Uterus (tissue), 2 donors: ENCODE data around the gene PLCG1.

Experiments used
- CTCF ChIP-seq, 4 experiments: fragments of 200-600 bp in 2 of 4; fragments of 450-650 bp in 2 of 4; sonication (generic) in 2 of 4; IDR thresholded peaks; one replicate each; pipeline ENCODE4 v1.5.1; 2016 to 2019; ENCODE audit warnings: antibody characterized with exemption in 4 of 4, mild to moderate bottlenecking in 2 of 4, moderate library complexity in 1 of 4
- POLR2A ChIP-seq, 2 donors: fragments of 450-650 bp; IDR thresholded peaks; one replicate each; pipeline ENCODE4 v1.6.1; 2016; ENCODE audit warnings: antibody characterized with exemption in 2 of 2, mild to moderate bottlenecking in 1 of 2, moderate library complexity in 1 of 2

DNA sequence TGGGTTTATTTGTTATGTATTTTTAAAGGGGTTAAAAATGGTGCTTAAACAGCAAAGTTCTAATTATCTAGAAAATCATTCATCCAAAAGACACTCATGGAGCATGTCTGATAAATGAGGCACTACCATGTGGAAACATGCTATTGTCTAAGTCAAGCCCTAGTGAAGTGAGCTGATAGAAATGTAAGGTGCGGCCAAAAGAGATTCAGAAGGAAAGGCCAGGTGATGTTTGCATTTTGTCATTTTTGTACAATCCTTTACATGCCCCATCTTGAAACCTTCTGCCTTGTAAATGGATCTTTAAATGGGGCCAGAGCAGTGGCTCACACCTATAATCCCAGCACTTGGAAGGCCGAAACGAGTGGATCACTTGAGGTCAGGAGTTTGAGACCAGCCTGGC, 77.3 kb downstream of the PLCG1 start:
- TF ChIP-seq CTCF (IDR thresholded peaks at IDR 0.05) (no peak), POLR2A (IDR thresholded peaks at IDR 0.05) (no peak)
